Gastrocnemius medialis (tissue), 4 donors: Measurements from ENCODE around the gene ARHGAP10. TPM values are rescaled to one million over a fixed set of nuclear protein-coding genes. Genes with fewer than 3 reads are reported as not detected.

Experiments
- ATAC-seq, 2 donors: fragments of 150-250 bp; one replicate each; pipeline ENCODE4 v1.9.1; 2016
- DNase-seq, 2 donors: peaks; one replicate each; pipeline ENCODE4 v3.0.0-alpha.2; 2019
- H3K27ac ChIP-seq, 4 donors: fragments of 200-600 bp; sonication (generic); 1 replicate in 1 of 4; 2 replicates in 3 of 4; pipeline ENCODE4 v1.5.1; 2016 to 2018; ENCODE audit warnings: mild to moderate bottlenecking in 2 of 4, moderate library complexity in 1 of 4
- H3K27me3 ChIP-seq, 3 donors: fragments of 200-600 bp; sonication (generic) in 2 of 3; 1 replicate in 1 of 3; 2 replicates in 2 of 3; pipeline versions ENCODE4 v1.5.1 to v1.6.0; 2016 to 2019; ENCODE audit warnings: mild to moderate bottlenecking in 1 of 3, moderate library complexity in 1 of 3
- H3K36me3 ChIP-seq, 2 donors: fragments of 200-600 bp; sonication (generic) in 1 of 2; one replicate each; pipeline ENCODE4 v1.5.1; 2017 to 2018
- H3K4me1 ChIP-seq, 2 donors: fragments of 200-600 bp; sonication (generic) in 1 of 2; one replicate each; pipeline ENCODE4 v1.5.1; 2016 to 2017; ENCODE audit warnings: mild to moderate bottlenecking in 2 of 2
- H3K4me3 ChIP-seq, 4 donors: fragments of 200-600 bp; sonication (generic) in 3 of 4; 1 replicate in 1 of 4; 2 replicates in 3 of 4; pipeline ENCODE4 v1.5.1; 2016 to 2019; ENCODE audit warnings: mild to moderate bottlenecking in 2 of 4
- H3K9me3 ChIP-seq, 3 donors: fragments of 200-600 bp; sonication (generic) in 2 of 3; 1 replicate in 1 of 3; 2 replicates in 2 of 3; pipeline ENCODE4 v1.5.1; 2016 to 2019
- CTCF ChIP-seq, 5 experiments: fragments of 450-650 bp in 3 of 5; fragments of 200-600 bp in 2 of 5; sonication (generic) in 2 of 5; IDR thresholded peaks in 4 of 5; conservative IDR thresholded peaks in 1 of 5; 1 replicate in 4 of 5; 2 replicates in 1 of 5; pipeline ENCODE4 v1.5.1; 2016 to 2019; ENCODE audit warnings: antibody characterized with exemption in 5 of 5, mild to moderate bottlenecking in 3 of 5, moderate library complexity in 3 of 5
- POLR2A ChIP-seq, 2 donors: fragments of 450-650 bp; IDR thresholded peaks; one replicate each; pipeline ENCODE4 v1.6.1; 2017; ENCODE audit warnings: antibody characterized with exemption in 2 of 2, mild to moderate bottlenecking in 2 of 2, moderate library complexity in 2 of 2
- in situ Hi-C, 4 donors: fragments of 200-750 bp; cut with MboI; loops; one replicate each; pipeline versions ENCODE4 v1.15.0 to v1.8.0; 2017; ENCODE audit warnings: low sequenced_read_pairs in 4 of 4
- intact Hi-C: fragments of 100-400 bp; cut with DNase I; formaldehyde crosslinking; loops from one replicate; pipeline ENCODE4 v1.15.1; 2023; ENCODE audit warnings: low total_unique reads
- total RNA-seq, 4 donors: library from RNA; depleted of rRNA; stranded (reverse); fragments of >200 nt; gene quantifications; one replicate each; pipeline versions ENCODE4 v1.1.0 to v1.2.3, GENCODE V29; 2016

The ARHGAP10 gene
- total RNA-seq, 4 donors from 2014 or later: 22.1 to 34.6 (median 28.0) TPM

- H3K4me3 ChIP-seq: no peak overlapping the region
- in situ Hi-C loops: no loop called here
- intact Hi-C loops: no loop called here
- DNase-seq: no peak
- H3K27me3 ChIP-seq: no peaks in the 10 kb centered on the region
- ATAC-seq: no peak
- H3K36me3 ChIP-seq: peaks cover 3 to 18% of the 10 kb centered on the region in 2 donors
- H3K27ac ChIP-seq: peak overlapping the region in 1 of 4 donors; percentile 2
- H3K9me3 ChIP-seq: no peaks in the 10 kb centered on the region
- TF ChIP-seq CTCF (IDR thresholded peaks at IDR 0.05 in 4 of 5, conservative IDR thresholded peaks at IDR 0.05 in 1 of 5) (no peak), POLR2A (IDR thresholded peaks at IDR 0.05) (no peak)
- peaks cover 26 to 27% of the 10 kb centered on the region in 2 donors for H3K4me1 ChIP-seq
Observed at GRCh38 chr4:148076964-148077363, 345.1 kb downstream of the ARHGAP10 start.

GRCh38 chr4:148077581-148077980 lies 345.7 kb downstream of the ARHGAP10 start:
- H3K4me3 ChIP-seq: no peak overlapping the region
- in situ Hi-C loops: no loop called here
- peaks cover 26 to 27% of the 10 kb centered on the region in 2 donors for H3K4me1 ChIP-seq
- no peak overlapping the region for H3K27ac ChIP-seq
- ATAC-seq (no peak), DNase-seq (no peak)
- no peaks in the 10 kb centered on the region for H3K9me3 ChIP-seq
- peaks cover 3 to 14% of the 10 kb centered on the region in 2 donors for H3K36me3 ChIP-seq
- TF ChIP-seq POLR2A (IDR thresholded peaks at IDR 0.05) (no peak), CTCF (IDR thresholded peaks at IDR 0.05 in 4 of 5, conservative IDR thresholded peaks at IDR 0.05 in 1 of 5) (no peak)
- no peaks in the 10 kb centered on the region for H3K27me3 ChIP-seq
- intact Hi-C loops: no loop called here

- no peak overlapping the region for H3K27ac ChIP-seq
- in situ Hi-C loops (no loop called here), intact Hi-C loops (no loop called here)
- H3K4me3 ChIP-seq: no peak overlapping the region
- peaks cover 3 to 14% of the 10 kb centered on the region in 2 donors for H3K36me3 ChIP-seq
- no peaks in the 10 kb centered on the region for H3K27me3 ChIP-seq
- DNase-seq (no peak), ATAC-seq (no peak)
- H3K9me3 ChIP-seq: no peaks in the 10 kb centered on the region
- TF ChIP-seq POLR2A (IDR thresholded peaks at IDR 0.05): no peak
- TF ChIP-seq CTCF (IDR thresholded peaks at IDR 0.05 in 4 of 5, conservative IDR thresholded peaks at IDR 0.05 in 1 of 5): no peak
- H3K4me1 ChIP-seq: peaks cover 26 to 27% of the 10 kb centered on the region in 2 donors
Observed at GRCh38 chr4:148078061-148078460, 346.2 kb downstream of the ARHGAP10 start.

- Histone ChIP-seq H3K27ac (no peak overlapping the region), H3K9me3 (no peaks in the 10 kb centered on the region), H3K4me3 (no peak overlapping the region), H3K27me3 (no peaks in the 10 kb centered on the region), H3K36me3 (peaks cover 3 to 14% of the 10 kb centered on the region in 2 donors), H3K4me1 (peaks cover 11 to 15% of the 10 kb centered on the region in 2 donors)
- no peak for TF ChIP-seq CTCF (IDR thresholded peaks at IDR 0.05 in 4 of 5, conservative IDR thresholded peaks at IDR 0.05 in 1 of 5)
- TF ChIP-seq POLR2A (IDR thresholded peaks at IDR 0.05): no peak
- in situ Hi-C loops: no loop called here
- DNase-seq (no peak), ATAC-seq (no peak)
- intact Hi-C loops: no loop called here
Observed at GRCh38 chr4:148079961-148080360, 348.1 kb downstream of the ARHGAP10 start.

- no peak for TF ChIP-seq POLR2A (IDR thresholded peaks at IDR 0.05)
- no peak for TF ChIP-seq CTCF (IDR thresholded peaks at IDR 0.05 in 4 of 5, conservative IDR thresholded peaks at IDR 0.05 in 1 of 5)
- DNase-seq: no peak
- in situ Hi-C loops: no loop called here
- no peak for ATAC-seq
- no peaks in the 10 kb centered on the region for H3K9me3 ChIP-seq
- peaks cover 7 to 13% of the 10 kb centered on the region in 2 donors for H3K4me1 ChIP-seq
- no peak overlapping the region for H3K27ac ChIP-seq
- peaks cover 3 to 14% of the 10 kb centered on the region in 2 donors for H3K36me3 ChIP-seq
- intact Hi-C loops: no loop called here
- no peaks in the 10 kb centered on the region for H3K27me3 ChIP-seq
- no peak overlapping the region for H3K4me3 ChIP-seq
Observed at GRCh38 chr4:148081267-148081666, 349.4 kb downstream of the ARHGAP10 start.
